Skin epidermis (tissue), 12 donors: ENCODE results near the gene PDCD4.

Experiments used
- H3K27ac ChIP-seq, 21 experiments: fragments of 200-600 bp; sonication (generic) in 11 of 21; one replicate each; pipeline ENCODE4 v1.5.0; 2020; ENCODE audit warnings: mild to moderate bottlenecking in 3 of 21, inconsistent platforms in 2 of 21, moderate library complexity in 2 of 21
- H3K4me3 ChIP-seq, 7 experiments: fragments of 200-600 bp; sonication (generic) in 2 of 7; one replicate each; pipeline ENCODE4 v1.5.0; 2020; ENCODE audit warnings: inconsistent platforms in 2 of 7, mild to moderate bottlenecking in 2 of 7, moderate library complexity in 1 of 7

PDCD4 gene

GRCh38 chr10:110871298-110872084 lies at the start of gene PDCD4:
Gene PDCD4, plus strand, starts transcription at chr10:110871928. Its CDS starts 4,100 bp downstream, at chr10:110876028.
- H3K4me3 ChIP-seq = peak within 1 kb of the TSS; percentile 67 to 100 (median 83)
- H3K27ac ChIP-seq = peak within 1 kb of the TSS; percentile 92 to 100 (median 98)

- H3K4me3 ChIP-seq = no peak overlapping the region
- H3K27ac ChIP-seq = peak overlapping the region in 6 of 21 experiments; percentile 2 to 51 (median 29)
These were observed 49.6 kb upstream of the PDCD4 start for GRCh38 chr10:110822035-110822711.

GRCh38 chr10:110822712-110823311 lies 48.9 kb upstream of the PDCD4 start:
- peak overlapping the region in 5 of 21 experiments; percentile 2 to 51 (median 27) for H3K27ac ChIP-seq
- no peak overlapping the region for H3K4me3 ChIP-seq

GRCh38 chr10:110824152-110824441 lies 47.6 kb upstream of the PDCD4 start:
- Histone ChIP-seq H3K4me3 (no peak overlapping the region), H3K27ac (no peak overlapping the region)

GRCh38 chr10:110824660-110825059 lies 47.1 kb upstream of the PDCD4 start:
- H3K27ac ChIP-seq = no peak overlapping the region

GRCh38 chr10:110825508-110825907 lies 46.2 kb upstream of the PDCD4 start:
- H3K4me3 ChIP-seq = no peak overlapping the region
- no peak overlapping the region for H3K27ac ChIP-seq

More at GRCh38 chr10:110824660-110825059, 47.1 kb upstream of the PDCD4 start:
- no peak overlapping the region for H3K4me3 ChIP-seq

- Histone ChIP-seq H3K4me3 (no peak overlapping the region), H3K27ac (no peak overlapping the region)
These were observed 44.3 kb upstream of the PDCD4 start for GRCh38 chr10:110827410-110827809.

GRCh38 chr10:110827875-110828274 lies 43.9 kb upstream of the PDCD4 start:
- Histone ChIP-seq H3K4me3 (no peak overlapping the region), H3K27ac (no peak overlapping the region)

- Histone ChIP-seq H3K4me3 (no peak overlapping the region), H3K27ac (no peak overlapping the region)
These were observed 43.2 kb upstream of the PDCD4 start for GRCh38 chr10:110828525-110828924.

GRCh38 chr10:110829721-110830410 lies 41.9 kb upstream of the PDCD4 start:
- no peak overlapping the region for H3K4me3 ChIP-seq
- H3K27ac ChIP-seq = no peak overlapping the region

GRCh38 chr10:110833234-110833940 lies 38.3 kb upstream of the PDCD4 start:
- Histone ChIP-seq H3K4me3 (no peak overlapping the region), H3K27ac (peak overlapping the region in 2 of 21 experiments; percentile 57 to 58)

- peak overlapping the region in 10 of 21 experiments; percentile 4 to 62 (median 36) for H3K27ac ChIP-seq
These were observed 37.6 kb upstream of the PDCD4 start for GRCh38 chr10:110833941-110834628.

GRCh38 chr10:110834629-110835301 lies 37.0 kb upstream of the PDCD4 start:
- Histone ChIP-seq H3K27ac (peak overlapping the region in 11 of 21 experiments; percentile 0 to 67 (median 34)), H3K4me3 (no peak overlapping the region)

More at GRCh38 chr10:110833941-110834628, 37.6 kb upstream of the PDCD4 start:
- no peak overlapping the region for H3K4me3 ChIP-seq

- Histone ChIP-seq H3K4me3 (no peak overlapping the region), H3K27ac (peak overlapping the region in 4 of 21 experiments; percentile 1 to 67 (median 29))
These were observed 35.9 kb upstream of the PDCD4 start for GRCh38 chr10:110835841-110836240.

GRCh38 chr10:110836706-110837105 lies 35.0 kb upstream of the PDCD4 start:
- no peak overlapping the region for H3K4me3 ChIP-seq
- H3K27ac ChIP-seq = peak overlapping the region in 1 of 21 experiments; percentile 35

- peak overlapping the region in 3 of 21 experiments; percentile 28 to 55 (median 35) for H3K27ac ChIP-seq
- no peak overlapping the region for H3K4me3 ChIP-seq
These were observed 34.1 kb upstream of the PDCD4 start for GRCh38 chr10:110837418-110838171.

GRCh38 chr10:110840225-110840922 lies 31.4 kb upstream of the PDCD4 start:
- Histone ChIP-seq H3K4me3 (no peak overlapping the region), H3K27ac (peak overlapping the region in 9 of 21 experiments; percentile 3 to 54 (median 29))
